ENCODE results near the gene CD63. TPM values are rescaled to one million over a fixed set of nuclear protein-coding genes. Genes with fewer than 3 reads are reported as not detected.

CD63 gene
- polyA plus RNA-seq, 1 donor from 2014 or later: 217 TPM

DNA sequence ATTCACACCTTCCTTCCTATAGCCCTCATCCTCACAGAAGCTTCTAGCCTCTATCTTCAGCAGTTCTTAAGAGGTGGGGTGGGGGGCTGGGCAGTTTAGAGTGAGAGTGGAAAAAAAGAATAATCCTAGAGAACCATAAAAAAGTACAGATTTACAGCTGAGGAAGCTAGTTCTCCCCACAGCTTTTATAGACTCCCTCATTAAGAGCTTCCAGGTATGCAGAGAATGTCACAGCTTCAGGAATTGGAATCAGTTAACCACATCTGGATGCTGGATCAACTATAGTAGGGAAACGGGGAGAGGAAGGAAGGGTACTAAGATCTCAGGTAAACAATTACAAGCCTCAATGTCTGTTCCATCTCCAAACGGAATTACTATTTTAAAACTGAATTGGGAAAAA, 26.4 kb upstream of the CD63 start:
- no peak overlapping the region for H3K27ac ChIP-seq (ENCODE audit: low read length)
- TF ChIP-seq SMC3 (conservative IDR thresholded peaks at IDR 0.05; ENCODE audit: poor library complexity) (no peak), RAD21 (conservative IDR thresholded peaks at IDR 0.05) (no peak), MXI1 (conservative IDR thresholded peaks at IDR 0.05; ENCODE audit: poor library complexity, severe bottlenecking) (no peak), POLR2AphosphoS5 (IDR thresholded peaks at IDR 0.05) (no peak), EZH2 (IDR thresholded peaks at IDR 0.05; ENCODE audit: borderline replicate concordance, insufficient read depth, low read length, poor library complexity, severe bottlenecking) (no peak), REST (IDR thresholded peaks at IDR 0.05; ENCODE audit: borderline replicate concordance) (no peak), EP300 (conservative IDR thresholded peaks at IDR 0.05; ENCODE audit: poor library complexity, severe bottlenecking) (no peak), CTCF (IDR thresholded peaks at IDR 0.05; ENCODE audit: poor library complexity, severe bottlenecking) (no peak), TAF1 (IDR thresholded peaks at IDR 0.05; ENCODE audit: low read depth) (no peak)
- H4K20me1 ChIP-seq (ENCODE audit: insufficient read depth): no peaks in the 10 kb centered on the region
- H3K9me3 ChIP-seq (ENCODE audit: low read length): no peaks in the 10 kb centered on the region
- H3F3A ChIP-seq (ENCODE audit: insufficient read depth, low read length, poor library complexity, severe bottlenecking): no peaks in the 10 kb centered on the region
- no peak overlapping the region for H2AFZ ChIP-seq (ENCODE audit: low read depth, low read length)
- no peaks in the 10 kb centered on the region for H3K27me3 ChIP-seq (ENCODE audit: insufficient read depth, low read depth, low read length)
- H3K36me3 ChIP-seq (ENCODE audit: insufficient read depth, low read length): peaks cover 16% of the 10 kb centered on the region
- H3K4me3 ChIP-seq (ENCODE audit: low read length): no peak overlapping the region
- no peak overlapping the region for H3K9ac ChIP-seq (ENCODE audit: low read length)
- H3K9me2 ChIP-seq (ENCODE audit: insufficient read depth, low read length): no peaks in the 10 kb centered on the region
- H3K4me2 ChIP-seq (ENCODE audit: low read length): no peak overlapping the region
- H3K79me2 ChIP-seq (replicated peaks; ENCODE audit: insufficient read depth, low read length): no peaks in the 10 kb centered on the region

DNA sequence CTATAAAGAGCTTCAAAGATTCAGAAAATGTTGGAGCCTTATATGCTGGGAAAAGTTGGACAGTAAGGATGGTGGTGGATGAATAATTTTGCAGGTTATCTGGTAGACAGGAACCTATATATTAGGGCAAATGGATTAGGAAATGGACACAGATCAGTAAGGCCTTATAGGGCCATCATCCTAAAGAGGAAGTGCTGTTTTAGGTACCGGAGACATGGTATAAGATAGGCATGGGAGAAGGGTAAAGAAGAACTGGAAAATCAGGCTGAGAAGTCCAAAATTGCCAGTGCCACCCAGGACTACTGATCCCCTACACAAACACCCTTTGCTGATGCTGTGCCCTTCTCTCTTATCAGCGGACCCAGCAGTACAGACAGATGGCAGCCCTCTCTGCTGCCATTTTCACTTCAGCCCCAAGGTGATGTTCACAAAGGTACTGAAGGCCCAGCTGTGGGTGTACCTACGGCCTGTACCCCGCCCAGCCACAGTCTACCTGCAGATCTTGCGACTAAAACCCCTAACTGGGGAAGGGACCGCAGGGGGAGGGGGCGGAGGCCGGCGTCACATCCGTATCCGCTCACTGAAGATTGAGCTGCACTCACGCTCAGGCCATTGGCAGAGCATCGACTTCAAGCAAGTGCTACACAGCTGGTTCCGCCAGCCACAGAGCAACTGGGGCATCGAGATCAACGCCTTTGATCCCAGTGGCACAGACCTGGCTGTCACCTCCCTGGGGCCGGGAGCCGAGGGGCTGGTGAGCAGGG, 19.6 kb upstream of the CD63 start:
- Histone ChIP-seq H3K9me3 (ENCODE audit: low read length) (no peaks in the 10 kb centered on the region), H3K4me2 (ENCODE audit: low read length) (no peak overlapping the region), H3K4me3 (ENCODE audit: low read length) (no peak overlapping the region), H3K9ac (ENCODE audit: low read length) (no peak overlapping the region), H3F3A (ENCODE audit: insufficient read depth, low read length, poor library complexity, severe bottlenecking) (peaks cover 14% of the 10 kb centered on the region), H3K36me3 (ENCODE audit: insufficient read depth, low read length) (peaks cover 4% of the 10 kb centered on the region), H3K79me2 (replicated peaks; ENCODE audit: insufficient read depth, low read length) (peaks cover 42% of the 10 kb centered on the region), H2AFZ (ENCODE audit: low read depth, low read length) (no peak overlapping the region), H3K27ac (ENCODE audit: low read length) (no peak overlapping the region), H3K9me2 (ENCODE audit: insufficient read depth, low read length) (no peaks in the 10 kb centered on the region), H4K20me1 (ENCODE audit: insufficient read depth) (peaks cover 2% of the 10 kb centered on the region), H3K27me3 (ENCODE audit: insufficient read depth, low read depth, low read length) (no peaks in the 10 kb centered on the region)
- TF ChIP-seq SMC3 (conservative IDR thresholded peaks at IDR 0.05; ENCODE audit: poor library complexity) (no peak), RAD21 (conservative IDR thresholded peaks at IDR 0.05) (no peak), POLR2AphosphoS5 (IDR thresholded peaks at IDR 0.05) (no peak), TAF1 (IDR thresholded peaks at IDR 0.05; ENCODE audit: low read depth) (no peak), CTCF (IDR thresholded peaks at IDR 0.05; ENCODE audit: poor library complexity, severe bottlenecking) (no peak), EP300 (conservative IDR thresholded peaks at IDR 0.05; ENCODE audit: poor library complexity, severe bottlenecking) (no peak), MXI1 (conservative IDR thresholded peaks at IDR 0.05; ENCODE audit: poor library complexity, severe bottlenecking) (no peak), REST (IDR thresholded peaks at IDR 0.05; ENCODE audit: borderline replicate concordance) (no peak), EZH2 (IDR thresholded peaks at IDR 0.05; ENCODE audit: borderline replicate concordance, insufficient read depth, low read length, poor library complexity, severe bottlenecking) (no peak)
